ENCODE data around the gene CEBPB.

The CEBPB gene

DNA sequence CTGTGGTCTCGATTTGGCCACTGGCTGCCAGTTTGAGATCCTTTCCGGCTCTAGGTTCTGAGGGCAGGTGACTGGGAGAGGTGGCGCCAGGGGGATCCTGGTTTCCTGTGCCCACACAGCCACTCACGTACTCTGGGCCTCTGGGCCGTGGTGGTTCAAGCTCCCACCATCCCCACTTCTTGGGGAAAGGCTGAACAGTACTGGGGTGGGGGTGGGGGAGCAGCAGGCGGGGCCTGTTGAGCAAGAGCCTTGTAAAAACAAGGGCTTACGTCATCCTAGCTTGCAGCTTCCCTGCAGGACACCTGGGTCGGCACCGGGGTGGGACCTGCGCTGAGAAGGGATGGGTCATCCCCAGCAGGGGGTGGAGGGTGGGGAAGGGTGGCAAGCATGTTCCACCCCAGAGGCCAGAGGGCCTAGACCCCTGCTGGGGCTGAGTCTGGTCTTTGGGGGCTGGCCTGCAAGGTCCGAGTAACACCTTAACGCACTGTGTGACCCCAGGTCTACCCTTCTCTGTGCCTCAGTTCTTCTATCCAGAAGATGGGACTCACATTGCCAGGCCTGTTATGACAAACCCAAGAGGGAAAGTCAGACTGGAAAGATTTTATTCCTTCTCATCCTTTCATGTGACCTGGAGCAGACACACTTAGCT is 3.1 kb upstream of the CEBPB start:
- H3K9me2 ChIP-seq (replicated peaks; ENCODE audit: control insufficient read depth, low read length) = no peaks in the 10 kb centered on the region
- no peak overlapping the region for H3K27ac ChIP-seq (ENCODE audit: low read depth, low read length)
- no peak overlapping the region for H3K4me3 ChIP-seq (ENCODE audit: low read length)
- TF ChIP-seq, protein P1, sequence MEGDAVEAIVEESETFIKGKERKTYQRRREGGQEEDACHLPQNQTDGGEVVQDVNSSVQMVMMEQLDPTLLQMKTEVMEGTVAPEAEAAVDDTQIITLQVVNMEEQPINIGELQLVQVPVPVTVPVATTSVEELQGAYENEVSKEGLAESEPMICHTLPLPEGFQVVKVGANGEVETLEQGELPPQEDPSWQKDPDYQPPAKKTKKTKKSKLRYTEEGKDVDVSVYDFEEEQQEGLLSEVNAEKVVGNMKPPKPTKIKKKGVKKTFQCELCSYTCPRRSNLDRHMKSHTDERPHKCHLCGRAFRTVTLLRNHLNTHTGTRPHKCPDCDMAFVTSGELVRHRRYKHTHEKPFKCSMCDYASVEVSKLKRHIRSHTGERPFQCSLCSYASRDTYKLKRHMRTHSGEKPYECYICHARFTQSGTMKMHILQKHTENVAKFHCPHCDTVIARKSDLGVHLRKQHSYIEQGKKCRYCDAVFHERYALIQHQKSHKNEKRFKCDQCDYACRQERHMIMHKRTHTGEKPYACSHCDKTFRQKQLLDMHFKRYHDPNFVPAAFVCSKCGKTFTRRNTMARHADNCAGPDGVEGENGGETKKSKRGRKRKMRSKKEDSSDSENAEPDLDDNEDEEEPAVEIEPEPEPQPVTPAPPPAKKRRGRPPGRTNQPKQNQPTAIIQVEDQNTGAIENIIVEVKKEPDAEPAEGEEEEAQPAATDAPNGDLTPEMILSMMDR (IDR thresholded peaks at IDR 0.05; ENCODE audit: low read depth, low read length, poor library complexity, severe bottlenecking) = no peak
- TF ChIP-seq EZH2phosphoT487 (IDR thresholded peaks at IDR 0.05; ENCODE audit: borderline replicate concordance, low read length) = no peak
- peaks cover 8% of the 10 kb centered on the region for H3K79me2 ChIP-seq (ENCODE audit: control insufficient read depth, low read length)
- H4K20me1 ChIP-seq (ENCODE audit: control insufficient read depth, insufficient read depth, low read depth, low read length) = no peaks in the 10 kb centered on the region
- no peaks in the 10 kb centered on the region for H3F3A ChIP-seq (ENCODE audit: control insufficient read depth, insufficient read depth)
- H3K4me1 ChIP-seq (ENCODE audit: control insufficient read depth, low read length) = peaks cover 10% of the 10 kb centered on the region
- no peaks in the 10 kb centered on the region for H3K9me3 ChIP-seq (ENCODE audit: control insufficient read depth, insufficient read depth, low read length)
- no peak overlapping the region for H3K4me2 ChIP-seq (ENCODE audit: low read length)
- H3K27me3 ChIP-seq (ENCODE audit: control insufficient read depth, low read length) = peaks cover 6% of the 10 kb centered on the region
- H3K36me3 ChIP-seq (ENCODE audit: control insufficient read depth, low read length) = no peaks in the 10 kb centered on the region

DNA sequence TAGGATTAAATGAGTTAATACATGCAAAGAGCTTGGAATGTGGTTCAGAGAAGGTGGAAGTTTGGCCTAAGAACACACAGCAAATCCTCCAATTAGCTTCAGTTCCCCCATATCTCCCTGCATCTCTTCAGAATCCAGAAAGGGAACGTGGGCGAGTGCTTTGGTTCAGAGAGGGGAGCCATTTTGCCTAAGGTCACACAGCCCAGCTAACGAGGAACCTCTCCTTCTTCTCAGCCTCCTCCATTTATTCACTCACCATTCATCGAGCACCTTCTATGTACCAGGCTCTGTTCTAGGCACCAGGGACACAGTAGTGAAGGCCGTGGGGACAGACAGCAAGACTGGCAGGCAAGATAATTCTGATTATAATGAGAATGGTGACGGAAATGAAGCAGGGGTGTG is 2.3 kb upstream of the CEBPB start:
- Histone ChIP-seq H4K20me1 (ENCODE audit: control insufficient read depth, insufficient read depth, low read depth, low read length) (no peaks in the 10 kb centered on the region), H3K4me2 (ENCODE audit: low read length) (no peak overlapping the region), H3K4me3 (ENCODE audit: low read length) (no peak overlapping the region), H3F3A (ENCODE audit: control insufficient read depth, insufficient read depth) (no peaks in the 10 kb centered on the region), H3K79me2 (ENCODE audit: control insufficient read depth, low read length) (peaks cover 16% of the 10 kb centered on the region), H3K9me2 (replicated peaks; ENCODE audit: control insufficient read depth, low read length) (no peaks in the 10 kb centered on the region), H3K36me3 (ENCODE audit: control insufficient read depth, low read length) (peaks cover 5% of the 10 kb centered on the region), H3K27ac (ENCODE audit: low read depth, low read length) (no peak overlapping the region), H3K9me3 (ENCODE audit: control insufficient read depth, insufficient read depth, low read length) (no peaks in the 10 kb centered on the region), H3K4me1 (ENCODE audit: control insufficient read depth, low read length) (peaks cover 14% of the 10 kb centered on the region), H3K27me3 (ENCODE audit: control insufficient read depth, low read length) (peaks cover 6% of the 10 kb centered on the region)
- TF ChIP-seq, protein P1 (IDR thresholded peaks at IDR 0.05; ENCODE audit: low read depth, low read length, poor library complexity, severe bottlenecking) = no peak
- no peak for TF ChIP-seq EZH2phosphoT487 (IDR thresholded peaks at IDR 0.05; ENCODE audit: borderline replicate concordance, low read length)

DNA sequence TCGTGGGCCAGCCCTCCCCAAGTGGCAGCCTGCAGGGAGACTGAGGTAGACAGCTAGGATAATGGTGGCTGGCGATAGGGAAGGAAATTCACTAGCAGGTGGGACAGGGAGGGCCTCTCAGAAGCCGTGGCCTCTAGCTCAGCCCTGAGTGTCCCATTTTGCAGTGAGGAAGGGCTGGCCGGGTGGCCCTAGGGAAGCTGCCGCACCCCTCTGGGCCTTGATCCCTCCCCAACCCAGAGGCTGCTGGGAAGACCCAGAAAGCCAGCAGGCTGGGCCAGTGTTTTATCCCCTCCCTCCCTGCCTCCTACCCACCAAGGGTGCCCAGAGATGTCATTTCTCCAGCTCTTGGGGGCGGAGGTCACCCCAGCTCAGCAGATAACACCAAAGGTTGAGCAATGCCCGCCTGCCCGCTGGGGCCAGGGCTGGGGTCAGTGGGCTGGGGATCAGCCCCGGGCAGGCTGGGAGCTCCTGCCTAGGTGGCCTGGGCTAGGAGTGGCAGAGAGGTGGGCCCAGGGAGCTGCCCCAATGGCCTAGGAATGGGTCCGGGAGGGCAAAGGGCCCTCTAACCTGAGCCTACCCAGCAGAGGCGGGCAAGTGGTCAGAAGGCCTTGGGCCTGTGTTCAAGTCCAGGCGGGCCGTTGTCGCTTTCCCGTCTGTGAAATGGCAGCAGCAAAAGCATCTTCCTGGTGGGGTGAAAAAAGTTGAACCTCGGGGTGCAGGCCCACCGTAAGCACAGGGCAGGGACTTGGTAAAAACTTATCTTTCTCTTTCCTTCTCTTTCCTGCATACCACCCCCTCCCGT is 1.6 kb upstream of the CEBPB start:
- Histone ChIP-seq H4K20me1 (ENCODE audit: control insufficient read depth, insufficient read depth, low read depth, low read length) (peaks cover 3% of the 10 kb centered on the region; the same call in 1 of the 2 replicates), H3K27ac (ENCODE audit: low read depth, low read length) (no peak overlapping the region), H3K4me2 (ENCODE audit: low read length) (no peak overlapping the region), H3K9me3 (ENCODE audit: control insufficient read depth, insufficient read depth, low read length) (no peaks in the 10 kb centered on the region), H3K4me3 (ENCODE audit: low read length) (no peak overlapping the region), H3K9me2 (replicated peaks; ENCODE audit: control insufficient read depth, low read length) (no peaks in the 10 kb centered on the region), H3F3A (ENCODE audit: control insufficient read depth, insufficient read depth) (no peaks in the 10 kb centered on the region), H3K4me1 (ENCODE audit: control insufficient read depth, low read length) (peaks cover 22% of the 10 kb centered on the region), H3K27me3 (ENCODE audit: control insufficient read depth, low read length) (peaks cover 6% of the 10 kb centered on the region), H3K36me3 (ENCODE audit: control insufficient read depth, low read length) (peaks cover 13% of the 10 kb centered on the region), H3K79me2 (ENCODE audit: control insufficient read depth, low read length) (peaks cover 24% of the 10 kb centered on the region)
- TF ChIP-seq, protein P1 (IDR thresholded peaks at IDR 0.05; ENCODE audit: low read depth, low read length, poor library complexity, severe bottlenecking) = no peak
- TF ChIP-seq EZH2phosphoT487 (IDR thresholded peaks at IDR 0.05; ENCODE audit: borderline replicate concordance, low read length) = no peak
